GM21619 (cell line): Measurements from ENCODE around the gene TSC22D2.

Source experiments
- ATAC-seq: cut with Tn5 transposase; IDR thresholded peaks from one replicate; pipeline ENCODE4 v1.9.1; 2021; ENCODE audit not compliant: unreplicated experiment

Gene TSC22D2

GRCh38 chr3:150408221-150409124, at the start of gene TSC22D2:
Gene TSC22D2 (plus strand): TSS chr3:150408298. CDS start chr3:150409351, 1,053 bp downstream.
- ATAC-seq, result peak; percentile 61

- ATAC-seq, result no peak
These were observed 48.7 kb upstream of the TSC22D2 start for GRCh38 chr3:150359381-150359780.

- no peak for ATAC-seq
These were observed 47.1 kb upstream of the TSC22D2 start for GRCh38 chr3:150360966-150361365.

GRCh38 chr3:150362515-150363302, 45.4 kb upstream of the TSC22D2 start:
- no peak for ATAC-seq

- no peak for ATAC-seq
These were observed 44.7 kb upstream of the TSC22D2 start for GRCh38 chr3:150363420-150363819.

GRCh38 chr3:150365132-150365604, 42.9 kb upstream of the TSC22D2 start:
- ATAC-seq, result peak; percentile 66

- no peak for ATAC-seq
These were observed 40.3 kb upstream of the TSC22D2 start for GRCh38 chr3:150367757-150368156.

- ATAC-seq, result no peak
These were observed 37.9 kb upstream of the TSC22D2 start for GRCh38 chr3:150370122-150370602.

GRCh38 chr3:150370999-150371398, 37.1 kb upstream of the TSC22D2 start:
- no peak for ATAC-seq

- ATAC-seq, result no peak
These were observed 36.3 kb upstream of the TSC22D2 start for GRCh38 chr3:150371741-150372254.

GRCh38 chr3:150372320-150372719, 35.8 kb upstream of the TSC22D2 start:
- no peak for ATAC-seq

- no peak for ATAC-seq
These were observed 35.4 kb upstream of the TSC22D2 start for GRCh38 chr3:150372722-150373121.

GRCh38 chr3:150373234-150373875, 34.7 kb upstream of the TSC22D2 start:
- no peak for ATAC-seq

- ATAC-seq, result no peak
These were observed 33.1 kb upstream of the TSC22D2 start for GRCh38 chr3:150374975-150375374.

GRCh38 chr3:150376001-150376848, 31.9 kb upstream of the TSC22D2 start:
- ATAC-seq, result no peak

GRCh38 chr3:150377601-150378300, 30.3 kb upstream of the TSC22D2 start:
- no peak for ATAC-seq

GRCh38 chr3:150378301-150378748, 29.8 kb upstream of the TSC22D2 start:
- no peak for ATAC-seq

GRCh38 chr3:150379469-150379868, 28.6 kb upstream of the TSC22D2 start:
- ATAC-seq, result no peak
